CD4-positive, alpha-beta T cell treated with Interferon gamma for 1 hour (primary cell): ENCODE results near the gene EFCAB7.
A peak's percentile ranks its signal among the peaks of the same experiment; 100 is the strongest.
"Not testable (repeated sequence)": the region's sequence is repeated elsewhere in the genome, so short reads cannot be mapped to it uniquely, and the experiment has no call there.

Experiments
- DNase-seq: peaks from one replicate; pipeline ENCODE4 v3.0.0-alpha.2; 2020

EFCAB7 gene

GRCh38 chr1:63557365-63557987, 34.2 kb downstream of the EFCAB7 start:
- DNase-seq, result no peak

GRCh38 chr1:63559357-63559756, 36.0 kb downstream of the EFCAB7 start:
- no peak for DNase-seq

- DNase-seq, result no peak
Observed at GRCh38 chr1:63563745-63564144, 40.4 kb downstream of the EFCAB7 start.

GRCh38 chr1:63569068-63569467, 45.7 kb downstream of the EFCAB7 start:
- no peak for DNase-seq

- DNase-seq, result no peak
Observed at GRCh38 chr1:63569640-63570316, 46.5 kb downstream of the EFCAB7 start.

GRCh38 chr1:63572686-63573085, 49.4 kb downstream of the EFCAB7 start:
- DNase-seq, result not testable (repeated sequence)

GRCh38 chr1:63574203-63574796, 51.0 kb downstream of the EFCAB7 start:
- not testable (repeated sequence) for DNase-seq

- no peak for DNase-seq
Observed at GRCh38 chr1:63575340-63575826, 52.1 kb downstream of the EFCAB7 start.

- DNase-seq, result not testable (repeated sequence)
Observed at GRCh38 chr1:63586326-63586725, 63.0 kb downstream of the EFCAB7 start.

GRCh38 chr1:63590166-63590560, 66.8 kb downstream of the EFCAB7 start:
- no peak for DNase-seq

GRCh38 chr1:63592536-63593302, 69.4 kb downstream of the EFCAB7 start:
- no peak for DNase-seq

- DNase-seq, result peak; percentile 70
Observed at GRCh38 chr1:63593303-63593885, 70.1 kb downstream of the EFCAB7 start, which contains the start of gene PGM1. TSS of gene PGM1 (plus strand) at chr1:63593411. CDS start at chr1:63593489, 78 bp downstream.

- DNase-seq, result peak; percentile 78
Observed at GRCh38 chr1:63593886-63594605, 70.7 kb downstream of the EFCAB7 start.

- no peak for DNase-seq
Observed at GRCh38 chr1:63595435-63595834, 72.1 kb downstream of the EFCAB7 start.

GRCh38 chr1:63599799-63600198, 76.5 kb downstream of the EFCAB7 start:
- no peak for DNase-seq

GRCh38 chr1:63600248-63600647, 76.9 kb downstream of the EFCAB7 start:
- no peak for DNase-seq

GRCh38 chr1:63601061-63601460, 77.7 kb downstream of the EFCAB7 start:
- DNase-seq, result no peak

GRCh38 chr1:63601463-63601862, 78.1 kb downstream of the EFCAB7 start:
- DNase-seq, result no peak

- DNase-seq, result no peak
Observed at GRCh38 chr1:63601912-63602311, 78.6 kb downstream of the EFCAB7 start.

- DNase-seq, result no peak
Observed at GRCh38 chr1:63602629-63603028, 79.3 kb downstream of the EFCAB7 start.

GRCh38 chr1:63603810-63604209, 80.5 kb downstream of the EFCAB7 start:
- no peak for DNase-seq

GRCh38 chr1:63607322-63607721, 84.0 kb downstream of the EFCAB7 start:
- no peak for DNase-seq
